KBM-7 (cell line): ENCODE data around the gene ZFYVE16.
"Not testable (repeated sequence)": the region's sequence is repeated elsewhere in the genome, so short reads cannot be mapped to it uniquely, and the experiment has no call there.

Experiments
- DNase-seq: peaks from one replicate; pipeline ENCODE4 v3.0.0-alpha.2; 2015
- in situ Hi-C: fragments of 300-500 bp; cut with MboI; formaldehyde crosslinking; loops from 2 replicates; pipeline ENCODE4 v1.14.3; 2020; ENCODE audit warnings: low sequenced_read_pairs, low pct_unique_long_range_greater_than_20kb, mixed read lengths

Gene ZFYVE16

DNA sequence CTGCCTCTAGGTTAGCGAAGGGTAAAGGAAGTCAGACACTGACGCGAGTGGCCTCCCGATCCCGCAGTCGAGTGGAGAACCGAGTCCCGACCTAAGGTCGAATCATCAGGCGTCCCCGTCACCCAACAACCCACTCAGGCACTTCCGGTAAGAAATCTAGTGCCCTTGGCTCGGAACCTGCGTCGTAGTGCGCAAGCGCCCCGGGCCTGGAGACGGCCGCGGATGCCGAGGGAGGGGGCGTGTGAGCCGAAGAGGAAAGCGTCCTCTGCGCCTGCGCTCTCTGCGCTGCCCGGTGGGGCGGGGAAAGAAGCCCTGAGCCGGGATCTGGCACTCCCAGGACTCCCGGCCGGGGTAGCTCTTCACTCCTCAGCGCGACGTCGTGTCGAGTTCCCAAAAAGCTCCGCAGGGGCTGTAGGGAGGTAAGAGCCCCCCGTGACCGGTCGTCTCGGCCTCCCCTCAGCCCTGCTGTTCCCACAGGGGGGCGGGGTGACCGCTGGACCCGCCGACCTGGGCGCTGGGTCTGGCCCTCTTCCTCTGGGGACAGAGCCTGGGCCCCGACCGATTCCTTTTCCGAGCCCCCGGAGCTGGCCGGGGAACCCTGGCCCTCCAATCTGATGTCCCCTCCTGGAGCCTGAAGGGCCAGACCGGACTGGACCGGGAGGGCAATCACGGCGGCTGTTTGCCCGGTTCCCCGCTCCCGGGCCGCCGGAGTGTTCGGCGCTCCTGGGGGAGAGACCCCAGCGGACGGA is at the start of gene ZFYVE16:
ZFYVE16 (plus strand) TSS at position 330 of the 749 bp plus-strand sequence. CDS start 26,084 bp downstream, outside the sequence.
- in situ Hi-C loops, result no loop called here
- peak; percentile 97 for DNase-seq

DNA sequence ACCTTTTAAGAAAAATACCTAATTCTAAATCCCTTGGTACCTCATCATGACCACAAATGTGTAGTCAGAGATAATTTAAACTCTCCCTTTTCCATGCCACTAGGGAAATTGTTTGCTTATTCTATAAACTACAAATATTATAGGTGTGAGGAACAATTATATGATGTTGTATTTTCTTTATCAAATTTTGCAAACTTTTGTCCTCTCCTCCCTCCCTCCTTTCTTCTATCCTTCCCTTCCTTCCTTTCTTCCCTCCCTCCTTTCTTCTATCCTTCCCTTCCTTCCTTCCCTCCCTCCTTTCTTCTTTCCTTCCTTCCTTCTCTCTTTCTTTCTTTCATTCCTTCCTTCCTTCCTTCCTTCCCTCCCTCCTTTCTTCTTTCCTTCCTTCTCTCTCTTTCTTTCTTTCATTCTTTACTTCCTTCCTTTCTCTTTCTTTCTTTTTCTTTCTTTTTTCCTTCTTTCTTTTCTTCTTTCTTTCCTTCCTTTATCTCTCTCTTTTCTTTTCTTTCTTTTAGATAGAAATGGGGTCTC is 46.9 kb upstream of the ZFYVE16 start:
- in situ Hi-C loops, result no loop called here
- DNase-seq, result no peak

DNA sequence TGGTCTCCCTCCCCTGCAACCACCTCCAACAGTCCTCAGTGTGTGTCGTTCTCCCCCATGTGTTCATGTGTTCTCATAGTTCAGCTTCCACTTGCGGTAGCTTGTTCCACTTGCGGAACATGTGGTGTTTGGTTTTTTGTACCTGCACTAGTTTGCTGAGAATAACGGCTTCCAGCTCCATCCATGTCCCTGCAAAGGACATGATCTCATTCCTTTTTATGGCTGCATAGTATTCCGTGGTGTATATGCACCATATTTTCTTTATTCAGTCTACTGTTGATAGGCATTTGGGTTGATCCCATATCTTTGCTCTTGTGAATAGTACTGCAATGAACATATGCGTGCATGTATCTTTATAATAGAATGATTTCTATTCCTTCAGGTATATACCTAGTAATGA is 43.0 kb upstream of the ZFYVE16 start:
- in situ Hi-C loops, result no loop called here
- DNase-seq, result no peak

DNA sequence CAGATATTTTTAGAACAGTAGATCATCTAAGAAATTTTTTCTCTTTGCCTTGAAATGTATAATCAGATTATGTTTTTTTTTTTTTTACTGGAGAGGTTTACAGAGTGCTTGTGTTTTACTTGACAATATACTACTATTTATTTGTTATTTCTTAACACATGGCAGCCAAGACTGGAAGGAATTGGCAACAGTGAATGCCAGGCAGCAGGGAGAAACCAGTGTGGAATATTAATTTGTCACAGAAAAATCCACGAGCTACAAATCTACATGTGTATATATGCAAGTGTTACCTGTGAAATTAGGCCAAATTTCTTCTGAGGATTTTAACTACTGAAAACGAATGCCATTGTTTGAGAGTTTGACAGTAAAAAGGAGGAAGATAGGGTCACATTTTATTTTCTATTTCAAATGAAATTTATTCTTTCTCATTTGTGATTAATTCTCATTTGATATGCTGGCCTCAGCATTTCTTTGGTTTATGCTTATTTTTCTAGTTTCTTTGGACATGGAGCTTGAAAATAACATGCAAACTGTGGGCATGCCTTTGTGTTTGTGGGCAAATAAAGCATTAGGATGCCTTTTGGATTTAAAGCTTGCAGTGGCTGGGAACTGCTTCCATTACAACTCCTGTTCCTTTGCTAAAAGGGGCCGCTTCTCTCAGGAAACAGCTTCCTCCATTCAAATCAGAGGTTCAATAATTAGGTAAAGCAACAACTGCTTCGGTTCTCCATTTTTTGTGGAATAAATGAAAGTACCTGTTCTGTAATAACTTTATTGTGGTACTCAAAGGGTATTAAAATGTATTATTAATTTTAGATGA is 39.0 kb upstream of the ZFYVE16 start:
- in situ Hi-C loops, result no loop called here
- no peak for DNase-seq

DNA sequence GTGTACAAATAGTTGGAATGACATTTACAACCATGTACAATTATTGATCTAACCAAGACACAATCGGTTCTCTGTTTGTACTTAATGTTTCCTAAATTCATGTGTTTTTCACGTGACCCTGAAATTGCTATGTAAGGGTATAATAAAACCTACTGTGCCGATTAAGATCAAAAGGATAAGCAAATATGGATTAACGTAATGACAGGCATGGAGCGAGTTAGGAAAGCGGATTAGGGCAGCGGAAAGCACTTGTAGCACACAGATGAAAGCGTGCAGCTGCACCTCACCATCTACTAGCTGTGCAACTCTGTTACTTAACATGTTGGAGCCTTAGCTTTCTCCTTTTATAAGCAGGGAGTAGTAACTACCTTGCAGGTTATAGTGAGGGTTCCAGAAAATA is 38.3 kb upstream of the ZFYVE16 start:
- in situ Hi-C loops, result no loop called here
- no peak for DNase-seq

DNA sequence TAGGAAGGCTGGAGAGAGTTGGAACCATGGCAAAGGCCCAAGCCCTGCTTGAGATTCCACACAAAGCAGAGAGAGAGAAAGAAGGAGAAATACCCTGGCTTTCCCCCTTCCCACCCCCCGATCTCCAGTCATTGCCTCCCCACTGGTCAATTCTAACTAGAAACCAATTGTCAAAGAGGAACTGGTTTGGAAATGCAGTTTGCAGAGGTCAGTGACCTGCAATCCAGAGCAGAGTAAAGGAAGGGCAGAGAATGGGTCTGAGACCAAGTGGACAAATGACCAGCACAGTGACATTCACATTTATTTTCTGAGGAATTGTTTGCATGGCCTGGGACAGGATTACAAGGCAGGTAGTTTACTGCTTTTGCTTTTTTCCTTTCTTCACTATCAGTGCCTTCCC is 37.5 kb upstream of the ZFYVE16 start:
- DNase-seq, result no peak
- in situ Hi-C loops, result no loop called here

DNA sequence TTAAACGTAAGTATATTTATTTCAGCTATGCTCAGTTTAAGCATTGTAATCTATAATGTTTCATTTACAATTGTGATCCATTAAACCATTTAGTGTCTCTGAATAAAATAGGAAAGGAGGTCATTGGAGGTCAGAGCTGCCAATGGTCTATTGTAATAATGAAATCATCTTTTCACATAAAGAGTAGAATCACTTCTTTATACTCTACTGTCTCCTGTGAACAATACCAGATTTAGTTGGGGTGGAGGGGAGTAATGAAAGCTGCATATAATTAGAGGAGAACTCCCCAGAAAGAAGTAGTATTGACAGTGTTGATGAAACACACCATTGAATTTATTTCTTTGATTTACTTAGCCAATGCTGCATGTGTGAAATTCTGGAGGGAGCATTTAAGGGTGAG is 35.1 kb upstream of the ZFYVE16 start:
- in situ Hi-C loops, result no loop called here
- no peak for DNase-seq

DNA sequence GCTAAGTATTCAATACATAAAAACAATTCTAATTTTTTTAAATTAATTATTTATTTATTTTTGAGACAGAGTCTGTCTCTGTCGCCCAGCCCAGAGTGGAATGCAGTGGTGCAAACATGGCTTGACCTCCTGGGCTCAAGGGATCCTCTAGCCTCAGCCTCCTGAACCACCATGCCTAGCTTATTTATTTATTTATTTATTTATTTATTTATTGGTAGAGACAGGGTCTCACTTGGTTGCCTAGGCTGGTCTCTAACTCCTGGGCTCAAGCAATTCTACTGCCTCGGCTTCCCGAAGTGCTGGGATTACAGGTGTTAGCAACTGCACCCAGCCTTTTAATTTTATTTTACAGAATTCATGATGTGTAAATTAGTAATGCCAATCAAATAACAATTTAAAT is 33.7 kb upstream of the ZFYVE16 start:
- in situ Hi-C loops, result no loop called here

DNA sequence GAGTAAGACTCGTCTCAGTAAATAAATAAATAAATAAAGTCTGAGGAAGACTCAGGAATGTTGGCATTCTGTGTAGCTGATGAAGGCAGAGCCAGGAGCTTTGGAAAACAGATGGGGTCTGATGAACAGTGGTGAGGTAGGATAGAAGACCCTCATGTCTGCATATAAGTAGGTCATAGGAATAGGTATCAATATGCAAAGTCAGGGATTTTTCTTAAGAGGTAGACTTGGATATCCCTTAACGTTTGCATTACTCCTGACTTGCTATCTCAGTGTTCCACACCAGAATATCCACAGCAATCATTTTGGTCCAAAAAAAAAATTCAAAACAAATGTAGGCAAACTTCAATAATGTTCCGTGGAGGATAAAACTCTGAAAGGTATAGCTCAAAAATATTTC is 31.3 kb upstream of the ZFYVE16 start:
- in situ Hi-C loops, result no loop called here
- no peak for DNase-seq

More for the DNA sequence above, 33.7 kb upstream of the ZFYVE16 start:
- no peak for DNase-seq

DNA sequence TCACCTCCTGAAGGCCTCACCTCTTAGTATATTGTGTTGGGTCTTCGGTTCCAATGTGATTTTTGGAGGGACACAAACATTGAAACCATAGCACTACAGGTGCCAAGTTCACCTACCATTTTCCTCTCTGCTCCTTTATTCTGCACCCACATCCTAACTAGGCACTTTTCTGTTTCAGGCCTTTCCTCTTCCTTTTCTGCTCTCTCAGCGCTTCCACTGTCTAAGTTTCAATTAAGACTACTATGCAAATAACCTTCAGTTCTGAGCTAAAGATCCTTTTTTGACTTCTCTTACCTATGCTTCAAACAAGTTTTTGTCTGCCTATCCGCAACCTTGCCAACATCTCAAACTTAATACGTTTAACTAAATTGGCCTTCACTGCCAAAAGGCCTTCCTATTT is 25.4 kb upstream of the ZFYVE16 start:
- in situ Hi-C loops, result no loop called here
- DNase-seq, result no peak

DNA sequence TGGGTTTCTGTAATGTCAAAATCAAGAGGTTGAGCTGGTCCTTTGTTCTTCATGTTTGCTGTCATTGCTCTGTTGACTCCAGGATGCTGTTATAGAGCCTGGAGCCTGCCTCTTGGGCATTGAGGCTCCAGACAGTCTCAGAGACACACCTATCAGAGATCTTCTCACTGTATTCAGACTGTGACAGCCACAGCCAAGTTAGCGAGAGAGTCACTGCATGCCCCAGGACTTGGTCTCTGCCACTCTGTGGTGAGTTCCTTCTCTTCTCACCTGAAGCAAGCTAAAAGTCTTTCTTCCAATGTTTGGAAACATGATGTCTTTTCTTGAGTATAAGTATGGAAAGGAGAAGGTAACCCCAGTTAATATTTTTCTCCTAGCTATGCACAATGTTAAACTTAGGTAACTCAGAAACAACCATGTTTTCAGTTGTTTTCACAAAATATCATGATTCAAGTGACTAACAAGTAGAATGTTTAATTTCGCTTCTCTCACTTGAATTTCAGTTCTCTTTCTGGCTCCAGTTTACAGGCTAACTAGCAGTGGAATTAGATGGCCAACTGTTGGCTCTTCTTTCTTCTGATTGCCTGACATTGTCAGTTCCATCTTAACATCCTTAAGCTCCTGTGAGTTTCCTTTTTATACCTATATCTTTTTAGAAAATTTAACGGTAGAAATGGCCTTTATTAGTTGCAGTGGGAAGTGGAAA is 20.6 kb upstream of the ZFYVE16 start:
- no peak for DNase-seq
- in situ Hi-C loops, result no loop called here

DNA sequence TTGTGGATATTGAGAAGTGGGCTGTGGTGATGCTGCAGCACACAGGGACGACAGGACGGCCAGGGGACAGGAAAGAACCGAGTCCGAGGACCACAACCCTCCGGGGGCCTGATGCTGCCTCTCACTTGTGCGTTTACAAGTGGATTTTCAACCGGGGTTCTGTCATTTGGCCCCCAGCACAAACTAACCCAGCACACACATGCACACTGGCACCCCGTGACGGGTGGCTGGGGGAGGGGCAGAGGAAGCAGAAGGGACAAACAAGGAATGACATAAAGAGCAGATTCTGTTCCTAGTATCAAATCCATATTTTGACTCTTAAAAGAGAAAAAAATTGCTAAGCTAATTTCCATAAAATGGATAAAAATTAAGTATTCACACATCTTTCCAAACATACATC is 18.3 kb upstream of the ZFYVE16 start:
- no peak for DNase-seq
- in situ Hi-C loops, result no loop called here

DNA sequence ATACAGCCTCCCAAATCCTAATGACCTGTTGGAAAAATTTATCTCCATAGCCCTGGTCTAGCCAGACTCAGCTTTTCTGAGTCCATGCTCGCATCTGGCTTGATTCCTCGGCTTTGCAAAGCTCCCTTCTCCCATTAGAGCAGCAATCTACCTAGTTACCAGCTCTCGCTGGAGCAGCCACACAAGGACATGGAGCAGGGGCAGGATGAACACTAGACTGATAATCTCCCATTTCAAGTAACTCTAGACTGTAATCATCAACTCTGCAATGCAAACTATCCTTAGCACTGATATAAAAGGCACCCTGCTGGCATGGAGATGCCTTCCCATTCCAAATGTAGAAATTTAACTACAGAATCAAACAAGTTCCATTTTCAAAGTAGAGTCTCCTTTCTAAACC is 17.5 kb upstream of the ZFYVE16 start:
- DNase-seq, in situ Hi-C loops: not testable (repeated sequence)

DNA sequence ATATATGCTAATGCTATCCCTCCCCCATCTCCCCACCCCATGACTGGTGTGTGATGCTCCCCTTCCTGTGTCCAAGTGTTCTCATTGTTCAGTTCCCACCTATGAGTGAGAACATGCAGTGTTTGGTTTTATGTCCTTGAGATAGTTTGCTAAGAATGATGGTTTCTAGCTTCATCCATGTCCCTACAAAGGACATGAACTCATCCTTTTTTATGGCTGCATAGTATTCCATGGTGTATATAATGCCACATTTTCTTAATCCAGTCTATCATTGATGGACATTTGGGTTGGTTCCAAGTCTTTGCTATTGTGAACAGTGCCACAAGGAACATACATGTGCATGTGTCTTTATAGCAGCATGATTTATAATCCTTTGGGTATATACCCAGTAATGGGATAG is 16.6 kb upstream of the ZFYVE16 start:
- DNase-seq, in situ Hi-C loops: not testable (repeated sequence)

DNA sequence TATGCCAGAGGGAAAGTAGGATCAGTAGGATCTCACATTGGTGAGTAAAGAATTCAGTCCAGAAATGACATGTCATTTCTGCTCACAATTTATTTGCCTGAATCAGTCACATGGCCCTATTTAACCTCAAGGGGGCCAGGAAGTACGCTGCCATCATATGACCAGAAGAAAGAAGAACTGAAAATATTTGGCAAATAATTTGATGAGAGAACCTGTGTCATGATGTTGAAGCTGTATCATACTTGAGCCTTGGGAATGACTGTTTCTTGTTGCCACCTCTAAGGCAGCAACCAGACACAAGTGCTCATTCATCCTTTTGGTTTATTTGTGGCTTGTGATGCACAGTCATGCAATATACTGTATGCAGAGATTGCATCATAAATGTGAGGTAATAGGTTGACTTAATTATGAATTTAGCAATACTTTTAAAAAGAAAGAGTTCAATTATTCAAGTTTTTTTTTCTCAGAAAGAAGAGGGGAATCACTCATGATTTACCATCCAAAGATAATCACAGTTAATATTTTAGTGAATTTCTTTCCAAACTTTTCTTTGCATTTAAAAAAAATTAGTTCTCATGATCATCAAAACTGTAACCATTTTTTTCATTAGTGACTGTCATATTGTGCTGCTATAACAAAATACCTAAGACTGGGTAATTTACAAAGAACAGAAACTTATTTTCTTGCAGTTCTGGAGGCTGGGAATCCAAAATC is 8.2 kb upstream of the ZFYVE16 start:
- in situ Hi-C loops, result no loop called here
- DNase-seq, result no peak

DNA sequence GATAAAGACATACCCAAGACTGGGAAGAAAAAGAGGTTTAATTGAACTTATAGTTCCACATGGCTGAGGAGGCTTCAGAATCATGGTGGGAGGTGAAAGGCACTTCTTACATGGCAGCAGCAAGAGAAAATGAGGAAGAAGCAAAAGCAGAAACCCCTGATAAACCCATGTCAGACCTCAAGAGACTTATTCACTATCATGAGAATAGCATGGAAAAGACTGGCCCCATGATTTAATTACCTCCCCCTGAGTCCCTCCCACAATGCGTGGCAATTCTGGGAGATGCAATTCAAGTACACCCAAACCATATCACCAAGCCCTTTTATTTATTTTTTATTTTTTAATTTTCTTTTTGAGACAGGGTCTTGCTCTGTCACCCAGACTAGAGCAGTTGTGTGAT is 7.5 kb upstream of the ZFYVE16 start:
- DNase-seq, result peak; percentile 39
- in situ Hi-C loops, result not testable (repeated sequence)

DNA sequence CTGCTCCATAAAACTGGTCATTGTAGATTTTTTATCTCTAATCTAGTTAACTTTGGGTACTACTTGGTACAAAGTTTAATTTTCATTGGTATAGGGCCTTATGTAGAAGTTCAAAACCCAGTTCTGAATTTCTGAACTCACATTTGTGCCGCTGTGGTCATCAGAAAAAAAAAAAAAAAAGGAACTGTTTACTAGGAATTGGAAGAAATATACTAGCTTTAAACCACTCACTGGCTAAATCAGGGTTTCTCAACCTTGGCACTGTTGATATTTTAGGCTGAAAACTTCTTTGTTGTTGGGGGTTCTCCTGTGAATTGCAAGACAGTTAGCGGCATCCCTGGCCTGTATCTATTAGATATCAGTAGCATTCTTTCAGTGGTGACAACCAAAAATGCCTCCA is 4.1 kb upstream of the ZFYVE16 start:
- DNase-seq, result no peak
- in situ Hi-C loops, result no loop called here

DNA sequence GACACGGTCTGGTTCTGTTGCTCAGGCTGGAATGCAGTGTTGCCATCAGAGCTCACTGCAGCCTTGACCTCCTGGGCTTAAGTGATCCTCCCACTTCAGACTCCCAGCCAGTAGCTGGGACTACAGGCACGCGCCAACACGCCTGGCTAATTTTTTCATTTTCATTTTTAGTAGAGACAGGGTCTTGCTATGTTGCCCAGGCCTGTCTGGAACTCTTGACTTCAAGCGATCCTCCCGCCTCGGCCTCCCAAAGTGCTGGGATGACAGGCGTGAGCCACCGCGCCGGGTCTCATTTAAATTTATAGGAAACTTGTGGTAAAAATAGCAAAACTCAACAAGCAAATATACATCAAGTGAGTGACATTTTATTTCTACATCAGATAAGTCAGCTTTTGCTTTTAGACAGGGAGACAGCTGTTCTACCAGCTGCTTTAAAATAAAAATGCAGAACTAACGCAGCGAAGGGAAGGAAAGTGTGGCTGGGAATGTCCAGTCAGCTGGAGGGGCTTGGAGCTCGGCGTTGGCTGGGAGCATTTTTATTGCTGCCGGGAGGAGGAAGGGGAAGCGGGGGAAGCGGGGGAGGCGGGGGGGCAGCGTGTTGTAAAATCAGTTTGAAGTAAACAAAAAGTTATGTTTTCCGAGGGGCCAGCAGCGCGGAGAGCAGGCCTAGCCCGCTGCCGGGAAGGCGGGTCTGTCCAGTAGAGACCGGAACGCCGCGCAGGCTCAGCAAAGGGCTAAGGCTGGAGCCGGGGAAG is 707 bp upstream of the ZFYVE16 start:
- in situ Hi-C loops, result no loop called here
- DNase-seq, result no peak
